Activated naive CD8-positive, alpha-beta T cell treated with anti-CD3 and anti-CD28 coated beads, Interleukin-2, amount 50 U/mL, for 16 hours (primary cell): Measurements from ENCODE around the gene ERVH48-1.
"Not testable (repeated sequence)": the region's sequence is repeated elsewhere in the genome, so short reads cannot be mapped to it uniquely, and the experiment has no call there.

ENCODE experiments used
- DNase-seq: peaks from one replicate; pipeline ENCODE4 v3.0.0-alpha.2; 2020; ENCODE audit warnings: low read depth, low spot score

ERVH48-1 gene

GRCh38 chr21:42925114-42925926 is at the start of gene ERVH48-1:
ERVH48-1 (minus strand) TSS chr21:42925630; CDS start chr21:42919006, 6,624 bp downstream.
- DNase-seq, result no peak

- DNase-seq, result peak; percentile 96
Measured at GRCh38 chr21:42973991-42974831, 48.8 kb upstream of the ERVH48-1 start, which contains the start of gene PKNOX1. PKNOX1 (plus strand) TSS chr21:42974562; CDS start chr21:43004382, 29,820 bp downstream.

- DNase-seq, result no peak
Measured at GRCh38 chr21:42973309-42973990, 48.0 kb upstream of the ERVH48-1 start.

- DNase-seq, result no peak
Measured at GRCh38 chr21:42971897-42972275, 46.5 kb upstream of the ERVH48-1 start.

- no peak for DNase-seq
Measured at GRCh38 chr21:42970946-42971653, 45.7 kb upstream of the ERVH48-1 start.

GRCh38 chr21:42969193-42969600 is 43.8 kb upstream of the ERVH48-1 start:
- no peak for DNase-seq

GRCh38 chr21:42967616-42968015 is 42.2 kb upstream of the ERVH48-1 start:
- DNase-seq, result not testable (repeated sequence)

GRCh38 chr21:42965211-42965560 is 39.8 kb upstream of the ERVH48-1 start:
- no peak for DNase-seq

- DNase-seq, result no peak
Measured at GRCh38 chr21:42964546-42965210, 39.2 kb upstream of the ERVH48-1 start.

- no peak for DNase-seq
Measured at GRCh38 chr21:42964086-42964485, 38.7 kb upstream of the ERVH48-1 start.

- no peak for DNase-seq
Measured at GRCh38 chr21:42962380-42963007, 37.1 kb upstream of the ERVH48-1 start.

- DNase-seq, result no peak
Measured at GRCh38 chr21:42959728-42960127, 34.3 kb upstream of the ERVH48-1 start.

GRCh38 chr21:42958122-42958521 is 32.7 kb upstream of the ERVH48-1 start:
- DNase-seq, result not testable (repeated sequence)

GRCh38 chr21:42956824-42957630 is 31.6 kb upstream of the ERVH48-1 start:
- no peak for DNase-seq

- DNase-seq, result not testable (repeated sequence)
Measured at GRCh38 chr21:42951193-42951592, 25.8 kb upstream of the ERVH48-1 start.

- not testable (repeated sequence) for DNase-seq
Measured at GRCh38 chr21:42949094-42949755, 23.8 kb upstream of the ERVH48-1 start.

- DNase-seq, result no peak
Measured at GRCh38 chr21:42942244-42942643, 16.8 kb upstream of the ERVH48-1 start.

GRCh38 chr21:42941696-42942085 is 16.3 kb upstream of the ERVH48-1 start:
- no peak for DNase-seq
